Nucleus accumbens (tissue), 56 donors: ENCODE results near the gene CACNA1C.

Source experiments
- DNase-seq, 56 donors: peaks; one replicate each; lab custom pipeline; 2025; lab: John Stamatoyannopoulos, UW

The CACNA1C gene

GRCh38 chr12:2165021-2165420 lies 112.2 kb downstream of the CACNA1C start:
- DNase-seq, result no peak

DNA sequence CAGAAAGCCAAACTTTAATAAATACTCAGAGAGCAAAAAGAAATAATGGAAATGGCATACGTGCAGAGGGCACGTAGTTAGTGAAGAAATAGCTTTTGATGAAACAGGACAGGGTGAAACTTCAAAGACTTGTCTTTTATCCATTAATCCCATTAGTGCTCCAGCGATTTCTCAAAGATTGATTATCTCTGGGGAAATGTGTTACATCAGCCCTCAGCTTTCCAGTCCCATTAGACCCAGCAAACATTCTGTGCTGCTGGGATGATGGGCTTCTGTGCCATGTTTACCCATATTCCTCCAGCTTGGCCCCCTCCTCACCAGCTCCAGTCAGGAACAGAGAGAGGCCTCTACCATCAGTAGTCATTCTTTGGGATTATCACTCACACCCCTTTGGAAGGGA lies 113.1 kb downstream of the CACNA1C start:
- DNase-seq, result no peak

DNA sequence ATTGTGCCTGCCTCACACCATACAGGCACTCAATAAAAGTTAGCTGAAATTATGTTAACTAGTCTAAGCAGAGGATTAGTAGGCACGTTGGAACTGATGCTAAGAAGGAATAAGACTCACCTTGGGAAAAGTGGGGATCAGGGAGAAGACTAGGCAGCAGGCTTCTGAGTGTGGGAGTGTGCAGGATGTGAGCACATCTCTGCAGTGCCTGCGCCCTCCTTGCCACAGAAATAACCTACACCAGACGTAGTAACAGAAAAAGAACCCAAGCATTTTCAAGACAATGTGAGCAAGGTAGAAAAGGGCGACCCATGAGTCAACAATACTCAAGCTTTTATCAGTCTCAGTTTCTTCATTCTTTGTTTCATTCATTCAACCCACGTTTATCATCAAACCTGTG lies 113.9 kb downstream of the CACNA1C start:
- peak in 12 of 56 donors; percentile 7 to 51 (median 26) for DNase-seq

DNA sequence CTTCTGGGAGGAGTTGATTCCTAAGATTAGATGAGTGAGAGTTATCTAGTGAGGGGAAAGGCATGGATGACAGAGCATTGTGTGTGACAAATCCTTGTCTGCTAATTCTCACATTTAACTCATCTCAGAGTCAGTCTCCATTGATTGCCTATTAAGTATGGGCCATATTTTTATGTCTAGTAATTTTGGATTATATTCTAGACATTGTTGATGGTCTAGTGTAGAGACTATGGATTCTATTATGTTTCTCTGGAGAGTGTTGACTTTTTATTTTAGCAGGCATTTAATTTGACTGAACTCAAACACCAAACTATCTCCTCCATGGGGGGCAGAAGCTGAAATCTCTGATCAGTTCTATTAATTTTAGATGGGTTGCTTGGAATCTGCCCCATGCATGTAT lies 114.4 kb downstream of the CACNA1C start:
- DNase-seq, result no peak

DNA sequence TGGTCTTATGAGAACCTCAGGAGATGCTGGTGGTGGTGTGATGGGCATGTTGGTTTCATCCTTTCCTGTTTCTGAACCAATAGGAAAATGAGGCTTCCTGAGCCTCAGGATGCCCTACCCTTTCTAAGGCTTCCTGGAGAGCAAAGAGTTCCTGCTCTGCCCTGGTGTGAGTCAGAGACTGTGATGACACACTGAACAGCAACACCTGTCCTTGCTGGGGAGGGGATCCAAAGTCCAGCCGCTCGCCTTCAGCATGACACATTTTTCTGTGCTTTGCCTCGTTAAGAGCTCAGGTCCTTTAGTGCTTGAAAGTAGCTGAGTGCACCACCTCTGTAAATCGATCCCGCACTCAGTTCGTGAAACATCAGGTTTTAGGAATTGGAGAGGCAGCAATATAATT lies 116.0 kb downstream of the CACNA1C start:
- DNase-seq, result no peak

GRCh38 chr12:2169489-2169888 lies 116.7 kb downstream of the CACNA1C start:
- DNase-seq, result no peak

DNA sequence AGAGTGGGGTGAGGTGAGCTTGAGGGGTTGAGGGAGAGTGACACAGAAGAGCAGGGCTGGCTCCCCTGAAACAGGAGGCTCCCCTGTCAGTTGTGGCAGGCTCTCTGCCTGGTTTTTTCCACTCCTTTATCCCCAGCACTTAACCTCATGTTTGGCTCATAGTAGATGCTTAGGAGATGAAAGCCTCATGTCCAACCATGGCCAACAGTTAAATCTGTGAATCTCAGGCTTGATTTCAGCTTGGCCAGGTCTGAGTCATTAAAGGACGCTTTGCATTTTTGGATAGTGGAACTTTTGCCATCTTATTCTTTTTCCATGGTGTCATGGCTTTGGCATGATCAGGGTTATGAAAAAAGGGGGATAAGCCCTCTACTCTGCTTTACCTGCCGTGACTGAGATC lies 117.2 kb downstream of the CACNA1C start:
- DNase-seq, result no peak

GRCh38 chr12:2170376-2170775 lies 117.6 kb downstream of the CACNA1C start:
- DNase-seq, result peak in 1 of 56 donors; percentile 15

GRCh38 chr12:2171672-2172426 lies 119.1 kb downstream of the CACNA1C start:
- no peak for DNase-seq

DNA sequence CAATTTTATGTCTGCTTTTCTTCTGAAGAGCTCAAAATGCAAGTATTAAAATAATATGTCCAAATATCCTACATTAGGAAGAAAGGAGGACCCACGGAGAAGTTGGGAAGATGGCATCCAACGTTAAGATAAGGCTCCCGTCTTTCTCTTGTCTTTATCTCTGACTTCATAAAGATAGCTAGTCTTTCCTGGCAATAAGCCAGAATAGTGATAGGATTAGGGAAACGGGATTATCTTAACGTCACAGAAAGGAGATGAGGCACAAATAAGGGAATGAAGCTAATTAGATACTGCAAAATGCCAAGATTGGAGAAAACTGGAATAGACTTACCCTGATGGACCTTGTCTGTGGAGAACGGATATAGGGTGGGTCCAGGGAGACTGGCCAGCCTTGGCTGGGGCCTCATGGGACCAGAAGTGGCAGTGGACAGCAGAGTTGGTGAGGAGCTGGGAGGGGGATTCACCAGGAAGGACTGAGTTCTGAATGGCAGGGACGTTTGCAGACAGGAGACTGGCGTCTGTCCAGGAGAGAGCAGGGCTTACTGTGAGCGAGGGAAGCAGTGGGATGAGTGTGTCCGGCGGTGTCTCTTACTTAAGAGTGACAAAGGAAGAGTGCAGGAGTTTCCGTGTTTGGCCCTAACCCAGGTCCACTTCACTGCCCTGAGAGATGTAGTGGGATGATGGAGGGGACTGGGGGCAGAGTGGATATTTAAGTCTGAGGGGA lies 119.9 kb downstream of the CACNA1C start:
- DNase-seq, result no peak

GRCh38 chr12:2173971-2174370 lies 121.2 kb downstream of the CACNA1C start:
- DNase-seq, result no peak

GRCh38 chr12:2177003-2177402 lies 124.2 kb downstream of the CACNA1C start:
- peak in 7 of 56 donors; percentile 21 to 47 (median 26) for DNase-seq

DNA sequence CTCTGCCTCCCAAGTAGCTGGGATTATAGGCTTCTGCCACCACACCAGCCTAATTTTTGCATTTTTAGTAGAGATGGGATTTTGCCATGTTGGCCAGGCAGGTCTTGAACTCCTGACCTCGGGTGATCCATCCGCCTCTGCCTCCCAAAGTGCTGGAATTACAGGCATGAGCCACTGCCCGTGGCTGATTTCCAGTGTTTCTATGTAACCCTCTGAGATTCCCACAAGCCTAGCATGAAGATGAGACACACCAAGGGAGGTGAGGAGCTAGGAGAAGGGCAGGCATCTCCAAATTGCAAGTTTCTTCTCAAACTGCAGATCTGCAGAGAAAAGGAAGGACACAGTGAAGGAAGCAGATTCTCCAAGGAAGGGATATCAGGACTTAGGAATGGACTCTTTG lies 125.0 kb downstream of the CACNA1C start:
- no peak for DNase-seq

DNA sequence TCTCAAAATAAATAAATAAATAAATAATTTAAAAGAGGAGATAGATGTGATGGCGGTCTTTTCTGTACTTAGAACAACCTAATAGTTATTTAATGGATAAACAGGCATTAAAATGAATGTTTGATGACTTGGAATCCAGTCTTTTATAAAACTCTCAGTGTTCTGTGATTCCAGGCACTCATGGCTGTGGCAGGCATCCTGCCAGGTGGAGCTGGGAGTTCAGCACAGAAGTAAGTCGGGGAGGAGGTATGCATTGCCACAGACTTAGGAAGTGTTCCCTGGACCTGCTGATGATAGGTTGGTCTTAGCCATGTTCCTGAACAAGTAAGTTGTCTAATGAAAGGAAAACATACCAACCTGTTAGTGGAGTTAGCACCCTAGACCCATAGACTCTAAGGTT lies 126.3 kb downstream of the CACNA1C start:
- no peak for DNase-seq

GRCh38 chr12:2179953-2180736 lies 127.4 kb downstream of the CACNA1C start:
- DNase-seq, result peak in 3 of 56 donors; percentile 12 to 27 (median 14)

DNA sequence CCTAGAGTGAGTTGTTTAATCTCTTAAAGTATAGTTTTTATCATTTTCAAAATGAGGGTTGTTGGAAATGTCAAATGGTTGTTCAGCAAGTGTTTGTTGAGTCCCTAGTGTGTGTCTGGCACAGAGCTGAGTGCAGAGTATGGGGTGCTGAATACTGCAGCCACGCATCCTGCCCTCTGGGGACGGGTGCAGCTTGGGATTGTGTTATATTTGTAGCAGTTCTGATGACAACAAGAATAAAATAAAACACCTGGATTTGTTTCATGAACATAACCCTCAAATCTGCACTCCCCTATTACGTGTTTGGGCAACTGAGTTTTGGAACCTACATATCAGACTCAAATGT lies 127.9 kb downstream of the CACNA1C start:
- DNase-seq, result no peak

DNA sequence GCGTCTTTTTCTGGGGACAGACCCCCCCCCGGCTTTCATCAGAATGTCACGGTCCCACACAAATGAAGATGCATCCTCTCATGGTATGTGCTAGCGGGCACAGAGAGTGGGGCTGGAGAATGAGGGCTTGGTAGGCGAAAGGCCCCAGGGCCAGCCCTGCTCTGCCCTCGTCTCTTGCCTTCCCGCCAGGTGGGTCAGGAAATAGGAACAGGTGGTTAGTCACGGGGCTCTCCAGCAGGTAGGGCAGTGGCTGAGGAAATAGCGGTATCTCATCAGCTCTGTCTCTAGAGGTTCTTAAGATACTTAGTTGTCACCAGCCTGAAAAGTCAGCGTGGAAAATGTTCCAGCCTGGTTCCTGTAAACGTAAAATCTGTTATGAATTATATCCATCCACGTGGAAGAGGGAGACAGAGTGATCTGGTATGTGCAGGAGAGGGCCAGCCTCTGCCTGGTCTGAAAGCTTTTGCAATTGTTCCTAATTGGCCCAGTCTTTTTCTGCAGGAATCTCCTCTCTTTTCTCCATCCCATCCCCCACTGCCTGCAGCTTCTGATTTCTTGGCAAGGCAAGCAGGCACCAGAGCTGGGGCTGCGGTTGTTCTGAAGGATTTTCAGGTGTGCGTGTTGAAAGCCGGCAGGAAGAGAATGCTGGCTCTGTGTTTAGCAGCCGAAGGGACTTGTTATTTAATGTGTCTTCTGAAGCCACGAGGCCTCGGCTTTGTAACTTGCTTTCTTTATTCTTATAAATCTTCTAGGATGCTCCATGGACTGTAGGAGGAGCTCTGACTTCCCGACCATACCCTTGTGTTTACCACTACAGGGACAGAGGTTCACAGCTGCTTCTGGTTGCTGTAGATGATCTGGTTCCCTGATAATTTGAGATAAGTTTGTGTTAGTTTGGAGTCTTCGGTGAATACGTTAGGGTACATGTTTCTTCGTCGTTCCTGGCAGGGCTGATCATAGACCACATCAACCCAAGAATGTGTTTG lies 131.1 kb downstream of the CACNA1C start:
- DNase-seq, result peak in 3 of 56 donors; percentile 25 to 36 (median 27)

DNA sequence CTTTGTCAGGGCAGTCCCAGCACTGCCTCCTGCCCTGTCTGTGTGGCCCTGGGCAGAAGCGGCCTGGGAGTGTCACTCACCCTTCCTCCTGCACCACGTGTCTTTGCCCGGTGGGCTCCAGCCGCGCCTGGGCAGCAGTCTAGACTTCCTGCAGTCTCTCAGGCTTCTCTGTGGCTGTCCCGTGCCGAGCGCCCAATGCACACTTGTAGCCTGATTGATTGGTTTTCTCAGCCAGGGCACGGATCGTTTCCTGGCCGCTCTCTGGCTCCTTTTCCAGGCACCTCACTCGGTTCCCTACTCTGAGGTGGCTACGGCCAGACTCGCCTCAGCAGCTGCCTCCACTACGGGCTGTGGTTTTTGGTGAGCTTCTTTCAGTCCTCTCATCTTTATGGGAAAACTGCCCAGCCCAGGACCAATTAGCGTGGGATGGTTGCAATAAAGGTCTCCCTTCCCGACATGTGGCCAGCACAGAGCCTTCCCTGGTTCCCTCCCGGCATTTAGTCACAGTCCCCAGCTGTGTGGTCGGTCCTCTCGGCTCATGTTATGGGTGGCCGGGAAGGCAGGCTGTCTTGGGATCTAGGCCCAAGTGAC lies 133.1 kb downstream of the CACNA1C start:
- no peak for DNase-seq

- no peak for DNase-seq
These were observed 134.6 kb downstream of the CACNA1C start for GRCh38 chr12:2187195-2187945.
